ENCODE measurements around the gene PYURF.
A peak's percentile ranks its signal among the peaks of the same experiment; 100 is the strongest.
"Not testable (repeated sequence)": the region's sequence is repeated elsewhere in the genome, so short reads cannot be mapped to it uniquely, and the experiment has no call there.

PYURF gene

GRCh38 chr4:88523325-88524129 lies at the start of gene PYURF:
TSS of gene PYURF (minus strand) at chr4:88523776. CDS start at chr4:88523700, 76 bp downstream.
- ATAC-seq = peak; percentile 95
- Mint-ChIP-seq H3K36me3 (peaks cover 8% of the 10 kb centered on the region), H3K4me3 (peak within 1 kb of the TSS; percentile 100), H3K9me3 (no peaks in the 10 kb centered on the region), H3K4me1 (peaks cover 23% of the 10 kb centered on the region), H3K27ac (peak within 1 kb of the TSS; percentile 97), H3K27me3 (no peaks in the 10 kb centered on the region)

- Mint-ChIP-seq H3K4me1 (no peaks in the 10 kb centered on the region), H3K27me3 (peaks cover 27% of the 10 kb centered on the region), H3K27ac (no peak overlapping the region), H3K9me3 (no peaks in the 10 kb centered on the region), H3K36me3 (no peaks in the 10 kb centered on the region), H3K4me3 (no peak overlapping the region)
- no peak for ATAC-seq
These were observed 46.4 kb upstream of the PYURF start for GRCh38 chr4:88570001-88570400.

GRCh38 chr4:88567591-88567990 lies 44.0 kb upstream of the PYURF start:
- Mint-ChIP-seq H3K27ac (no peak overlapping the region), H3K36me3 (no peaks in the 10 kb centered on the region), H3K9me3 (no peaks in the 10 kb centered on the region), H3K4me1 (no peaks in the 10 kb centered on the region), H3K27me3 (peaks cover 34% of the 10 kb centered on the region), H3K4me3 (no peak overlapping the region)
- no peak for ATAC-seq

GRCh38 chr4:88549815-88550214 lies 26.2 kb upstream of the PYURF start:
- no peak for ATAC-seq
- no peak overlapping the region for H3K4me3 Mint-ChIP-seq

GRCh38 chr4:88539322-88540068 lies 15.9 kb upstream of the PYURF start:
- H3K27ac Mint-ChIP-seq, ATAC-seq: not testable (repeated sequence)

More at GRCh38 chr4:88549815-88550214, 26.2 kb upstream of the PYURF start:
- no peak overlapping the region for H3K27ac Mint-ChIP-seq
- H3K27me3 Mint-ChIP-seq = no peaks in the 10 kb centered on the region
- no peaks in the 10 kb centered on the region for H3K4me1 Mint-ChIP-seq
- H3K36me3 Mint-ChIP-seq = no peaks in the 10 kb centered on the region
- no peaks in the 10 kb centered on the region for H3K9me3 Mint-ChIP-seq

GRCh38 chr4:88537709-88538108 lies 14.1 kb upstream of the PYURF start:
- Mint-ChIP-seq H3K4me1 (peaks cover 7% of the 10 kb centered on the region), H3K36me3 (no peaks in the 10 kb centered on the region), H3K4me3 (no peak overlapping the region), H3K27me3 (peaks cover 12% of the 10 kb centered on the region), H3K27ac (no peak overlapping the region), H3K9me3 (no peaks in the 10 kb centered on the region)
- ATAC-seq = no peak

More at GRCh38 chr4:88539322-88540068, 15.9 kb upstream of the PYURF start:
- not testable (repeated sequence) for H3K36me3 Mint-ChIP-seq, H3K4me3 Mint-ChIP-seq, H3K4me1 Mint-ChIP-seq, H3K9me3 Mint-ChIP-seq
- peaks cover 12% of the 10 kb centered on the region for H3K27me3 Mint-ChIP-seq

GRCh38 chr4:88535090-88535755 lies 11.6 kb upstream of the PYURF start:
- Mint-ChIP-seq H3K4me3 (no peak overlapping the region), H3K9me3 (no peaks in the 10 kb centered on the region), H3K4me1 (peaks cover 7% of the 10 kb centered on the region), H3K27me3 (peaks cover 12% of the 10 kb centered on the region), H3K27ac (no peak overlapping the region), H3K36me3 (no peaks in the 10 kb centered on the region)
- no peak for ATAC-seq

GRCh38 chr4:88533937-88534750 lies 10.6 kb upstream of the PYURF start:
- H3K36me3 Mint-ChIP-seq = no peaks in the 10 kb centered on the region
- peaks cover 2% of the 10 kb centered on the region for H3K27me3 Mint-ChIP-seq
- no peak overlapping the region for H3K27ac Mint-ChIP-seq
- H3K4me1 Mint-ChIP-seq = peaks cover under 1% of the 10 kb centered on the region
- H3K9me3 Mint-ChIP-seq = no peaks in the 10 kb centered on the region
- no peak for ATAC-seq
- H3K4me3 Mint-ChIP-seq = no peak overlapping the region

GRCh38 chr4:88533088-88533790 lies 9.7 kb upstream of the PYURF start:
- Mint-ChIP-seq H3K4me1 (no peaks in the 10 kb centered on the region), H3K36me3 (no peaks in the 10 kb centered on the region), H3K4me3 (no peak overlapping the region), H3K27me3 (no peaks in the 10 kb centered on the region), H3K9me3 (no peaks in the 10 kb centered on the region), H3K27ac (no peak overlapping the region)
- ATAC-seq = no peak

- H3K4me1 Mint-ChIP-seq = peaks cover 10% of the 10 kb centered on the region
- H3K4me3 Mint-ChIP-seq = no peak overlapping the region
- H3K27ac Mint-ChIP-seq = no peak overlapping the region
- no peaks in the 10 kb centered on the region for H3K27me3 Mint-ChIP-seq
- no peak for ATAC-seq
- no peaks in the 10 kb centered on the region for H3K36me3 Mint-ChIP-seq
- H3K9me3 Mint-ChIP-seq = no peaks in the 10 kb centered on the region
These were observed 8.0 kb upstream of the PYURF start for GRCh38 chr4:88531549-88531948.

GRCh38 chr4:88528861-88529260 lies 5.3 kb upstream of the PYURF start:
- ATAC-seq = no peak

GRCh38 chr4:88527787-88528186 lies 4.2 kb upstream of the PYURF start:
- H3K27ac Mint-ChIP-seq = peak overlapping the region; percentile 46
- no peak overlapping the region for H3K4me3 Mint-ChIP-seq
- H3K9me3 Mint-ChIP-seq = no peaks in the 10 kb centered on the region
- H3K27me3 Mint-ChIP-seq = no peaks in the 10 kb centered on the region
- H3K36me3 Mint-ChIP-seq = no peaks in the 10 kb centered on the region
- ATAC-seq = no peak
- H3K4me1 Mint-ChIP-seq = peaks cover 13% of the 10 kb centered on the region

More at GRCh38 chr4:88528861-88529260, 5.3 kb upstream of the PYURF start:
- Mint-ChIP-seq H3K36me3 (no peaks in the 10 kb centered on the region), H3K9me3 (no peaks in the 10 kb centered on the region), H3K27ac (no peak overlapping the region), H3K4me3 (no peak overlapping the region), H3K4me1 (peaks cover 10% of the 10 kb centered on the region), H3K27me3 (no peaks in the 10 kb centered on the region)

GRCh38 chr4:88526221-88526815 lies 2.7 kb upstream of the PYURF start:
- Mint-ChIP-seq H3K9me3 (no peaks in the 10 kb centered on the region), H3K4me3 (no peak overlapping the region), H3K4me1 (peaks cover 23% of the 10 kb centered on the region), H3K27me3 (no peaks in the 10 kb centered on the region), H3K27ac (no peak overlapping the region), H3K36me3 (peaks cover 1% of the 10 kb centered on the region)
- no peak for ATAC-seq

GRCh38 chr4:88524171-88524570 lies 595 bp upstream of the PYURF start:
- H3K36me3 Mint-ChIP-seq = peaks cover 8% of the 10 kb centered on the region
- no peaks in the 10 kb centered on the region for H3K9me3 Mint-ChIP-seq
- peaks cover 23% of the 10 kb centered on the region for H3K4me1 Mint-ChIP-seq
- peak overlapping the region; percentile 97 for H3K27ac Mint-ChIP-seq
- ATAC-seq = no peak
- H3K4me3 Mint-ChIP-seq = peak overlapping the region; percentile 100
- H3K27me3 Mint-ChIP-seq = no peaks in the 10 kb centered on the region
